WTC11 (cell line): ENCODE data around the gene GALNT18. TPM values are rescaled to one million over a fixed set of nuclear protein-coding genes. Genes with fewer than 3 reads are reported as not detected.

Experiments used
- ATAC-seq: fragments of 200-7000 bp; cut with Tn5 transposase; 2 replicates; pipeline ENCODE4 v1.10.0; 2021; ENCODE audit warnings: mild to moderate bottlenecking, moderate library complexity
- CTCF ChIA-PET: fragments of 300-600 bp; sonication (Branson Sonifier 250); formaldehyde crosslinking; loops from one replicate; lab custom pipeline; 2021; ENCODE audit warnings: antibody characterized with exemption; lab: Charles Lee
- POLR2A ChIA-PET: fragments of 350-600 bp; sonication (Branson Sonifier 250); formaldehyde crosslinking; loops from one replicate; lab custom pipeline; 2021; ENCODE audit warnings: antibody characterized with exemption; lab: Charles Lee
- DNase-seq: peaks from one replicate; pipeline ENCODE4 v3.0.0; 2021; ENCODE audit warnings: low spot score
- H3K27ac Mint-ChIP-seq: 2 replicates; pipeline ENCODE4 v1.8.0; 2021; ENCODE audit warnings: mixed read lengths
- H3K27me3 Mint-ChIP-seq: 2 replicates; pipeline ENCODE4 v1.8.0; 2021; ENCODE audit warnings: low read depth, mild to moderate bottlenecking, moderate library complexity, mixed read lengths
- H3K36me3 Mint-ChIP-seq: 2 replicates; pipeline ENCODE4 v1.8.0; 2021; ENCODE audit warnings: mixed read lengths
- H3K4me1 Mint-ChIP-seq: 2 replicates; pipeline ENCODE4 v1.8.0; 2022; ENCODE audit warnings: mixed read lengths
- H3K4me3 Mint-ChIP-seq: 2 replicates; pipeline ENCODE4 v1.8.0; 2021; ENCODE audit warnings: mild to moderate bottlenecking, moderate library complexity, mixed read lengths
- H3K9me3 Mint-ChIP-seq: 2 replicates; pipeline ENCODE4 v1.8.0; 2021; ENCODE audit warnings: mixed read lengths
- AFF4 ChIP-seq: sonication (generic); formaldehyde crosslinking; IDR thresholded peaks from 2 replicates; pipeline ENCODE4 v1.8.1; 2023; ENCODE audit warnings: mild to moderate bottlenecking, missing genetic modification reagents, borderline replicate concordance
- ATF1 ChIP-seq: sonication (generic); formaldehyde crosslinking; IDR thresholded peaks from 2 replicates; pipeline ENCODE4 v1.8.1; 2023; ENCODE audit warnings: mild to moderate bottlenecking, moderate library complexity, missing genetic modification reagents
- CDX4 ChIP-seq: fragments of 250-450 bp; sonication (Bioruptor Pico); IDR thresholded peaks from 2 replicates; pipeline ENCODE4 v1.9.0; 2021; ENCODE audit warnings: moderate library complexity, mild to moderate bottlenecking, inconsistent platforms, borderline replicate concordance
- E2F1 ChIP-seq: sonication (generic); formaldehyde crosslinking; IDR thresholded peaks from 2 replicates; pipeline ENCODE4 v1.8.0; 2022; ENCODE audit warnings: mild to moderate bottlenecking, missing genetic modification reagents
- E2F4 ChIP-seq: sonication (generic); formaldehyde crosslinking; IDR thresholded peaks from 2 replicates; pipeline ENCODE4 v1.8.1; 2022; ENCODE audit warnings: low read depth, mild to moderate bottlenecking, moderate library complexity, missing genetic modification reagents, borderline replicate concordance
- E2F5 ChIP-seq: sonication (generic); formaldehyde crosslinking; IDR thresholded peaks from 2 replicates; pipeline ENCODE4 v1.8.1; 2022; ENCODE audit warnings: mild to moderate bottlenecking, moderate library complexity, missing genetic modification reagents
- ERG ChIP-seq: fragments of 250-450 bp; sonication (Bioruptor Pico); IDR thresholded peaks from 2 replicates; pipeline ENCODE4 v1.8.0; 2021; ENCODE audit warnings: mild to moderate bottlenecking
- FOXK1 ChIP-seq: sonication (generic); formaldehyde crosslinking; IDR thresholded peaks from 2 replicates; pipeline ENCODE4 v1.8.0; 2022; ENCODE audit warnings: mild to moderate bottlenecking, moderate library complexity, missing genetic modification reagents
- MLX ChIP-seq: sonication (generic); formaldehyde crosslinking; IDR thresholded peaks from 2 replicates; pipeline ENCODE4 v1.8.1; 2023; ENCODE audit warnings: mild to moderate bottlenecking, missing genetic modification reagents, moderate library complexity
- NFE2L1 ChIP-seq: sonication (generic); formaldehyde crosslinking; IDR thresholded peaks from 2 replicates; pipeline ENCODE4 v1.8.1; 2023; ENCODE audit warnings: missing genetic modification reagents
- RORB ChIP-seq: fragments of 250-450 bp; sonication (Bioruptor Pico); IDR thresholded peaks from 2 replicates; pipeline ENCODE4 v1.9.0; 2021; ENCODE audit warnings: mild to moderate bottlenecking
- SP1 ChIP-seq: sonication (generic); formaldehyde crosslinking; conservative IDR thresholded peaks from 2 replicates; pipeline ENCODE4 v1.8.1; 2022; ENCODE audit warnings: missing genetic modification reagents
- TCF7 ChIP-seq: sonication (generic); formaldehyde crosslinking; IDR thresholded peaks from 2 replicates; pipeline ENCODE4 v1.8.0; 2022; ENCODE audit warnings: mild to moderate bottlenecking, low read depth, missing genetic modification reagents, moderate library complexity
- TP53 ChIP-seq: sonication (generic); formaldehyde crosslinking; IDR thresholded peaks from 2 replicates; pipeline ENCODE4 v1.8.1; 2023; ENCODE audit warnings: mild to moderate bottlenecking, missing genetic modification reagents
- ZNF232 ChIP-seq: sonication (generic); formaldehyde crosslinking; IDR thresholded peaks from 2 replicates; pipeline ENCODE4 v1.8.0; 2022; ENCODE audit warnings: mild to moderate bottlenecking, missing genetic modification reagents
- ZNF416 ChIP-seq: fragments of 250-450 bp; sonication (Bioruptor Pico); IDR thresholded peaks from 2 replicates; pipeline ENCODE4 v1.9.0; 2021; ENCODE audit warnings: mild to moderate bottlenecking, inconsistent platforms
- ZNF425 ChIP-seq: fragments of 250-450 bp; sonication (Bioruptor Pico); conservative IDR thresholded peaks from 2 replicates; pipeline ENCODE4 v1.9.0; 2021; ENCODE audit warnings: mild to moderate bottlenecking
- ZNF532 ChIP-seq: fragments of 250-450 bp; sonication (Bioruptor Pico); IDR thresholded peaks from 2 replicates; pipeline ENCODE4 v1.9.0; 2021; ENCODE audit warnings: mild to moderate bottlenecking, borderline replicate concordance
- total RNA-seq: library from RNA; stranded (reverse); gene quantifications from 3 replicates; pipeline ENCODE4 v1.2.3, GENCODE V29; 2021

GALNT18 gene
- total RNA-seq, 1 experiment from 2014 or later, result 5.0 TPM

- Mint-ChIP-seq H3K27me3 (no peaks in the 10 kb centered on the region), H3K9me3 (no peaks in the 10 kb centered on the region), H3K4me1 (peaks cover 5% of the 10 kb centered on the region), H3K36me3 (no peaks in the 10 kb centered on the region), H3K4me3 (no peak overlapping the region), H3K27ac (no peak overlapping the region)
- ATAC-seq (no peak), DNase-seq (no peak)
- no peak for TF ChIP-seq AFF4 (CRISPR knock-in tag)
- no peak for TF ChIP-seq E2F4
- no peak for TF ChIP-seq RORB (CRISPR knock-in tag)
- no peak for TF ChIP-seq ERG (CRISPR knock-in tag)
- no peak for TF ChIP-seq ZNF425 (CRISPR knock-in tag)
- CTCF ChIA-PET, result no interaction called here
- POLR2A ChIA-PET, result no interaction called here
Measured at GRCh38 chr11:11467312-11467711, 154.5 kb downstream of the GALNT18 start.

GRCh38 chr11:11464555-11464954 is 157.2 kb downstream of the GALNT18 start:
- no peak overlapping the region for H3K27ac Mint-ChIP-seq
- peaks cover 5% of the 10 kb centered on the region for H3K4me1 Mint-ChIP-seq
- no peaks in the 10 kb centered on the region for H3K36me3 Mint-ChIP-seq
- H3K4me3 Mint-ChIP-seq, result no peak overlapping the region
- ChIA-PET CTCF (no interaction called here), POLR2A (no interaction called here)
- no peaks in the 10 kb centered on the region for H3K27me3 Mint-ChIP-seq
- peaks cover 8% of the 10 kb centered on the region for H3K9me3 Mint-ChIP-seq
- no peak for DNase-seq
- no peak for ATAC-seq
- TF ChIP-seq NFE2L1 (CRISPR knock-in tag) (no peak), CDX4 (CRISPR knock-in tag) (no peak), E2F5 (no peak), TCF7 (CRISPR knock-in tag) (no peak), ZNF416 (CRISPR knock-in tag) (no peak), MLX (CRISPR knock-in tag) (no peak), SP1 (CRISPR knock-in tag) (no peak), FOXK1 (no peak), ZNF532 (CRISPR knock-in tag) (no peak), TP53 (CRISPR knock-in tag) (no peak), ZNF232 (CRISPR knock-in tag) (no peak), E2F1 (CRISPR knock-in tag) (no peak), ATF1 (CRISPR knock-in tag) (no peak)
